Neural cell (in vitro differentiated cells): Measurements from ENCODE around the gene RASGRP3. TPM values are rescaled to one million over a fixed set of nuclear protein-coding genes. Genes with fewer than 3 reads are reported as not detected.

Experiments used
- H2AFZ ChIP-seq: fragments of 200-600, 300-800 bp; sonication (generic), shearing (Covaris generic); 2 replicates; pipeline ENCODE4 v1.6.0; 2014; ENCODE audit warnings: low read depth, mild to moderate bottlenecking, antibody characterized with exemption, low read length, moderate library complexity
- H3F3A ChIP-seq: fragments of 200-600 bp; shearing (Covaris generic); 2 replicates; pipeline ENCODE4 v1.6.1; 2016; ENCODE audit warnings: mild to moderate bottlenecking, moderate library complexity, mixed read lengths, antibody characterized with exemption, low read length; ENCODE audit not compliant: insufficient read depth, poor library complexity, severe bottlenecking
- H3K27ac ChIP-seq: fragments of 200-600, 300-800 bp; sonication (generic), shearing (Covaris generic); 2 replicates; pipeline ENCODE4 v1.5.1; 2014; ENCODE audit warnings: mild to moderate bottlenecking, low read length, moderate library complexity
- H3K27me3 ChIP-seq: fragments of 300-800, 200-600 bp; sonication (generic), shearing (Covaris generic); 2 replicates; pipeline ENCODE4 v1.6.0; 2014; ENCODE audit warnings: mild to moderate bottlenecking, low read depth, low read length, moderate library complexity; ENCODE audit not compliant: insufficient read depth
- H3K36me3 ChIP-seq: fragments of 300-800, 200-600 bp; sonication (generic), shearing (Covaris generic); 2 replicates; pipeline ENCODE4 v1.5.1; 2014; ENCODE audit warnings: mild to moderate bottlenecking, antibody characterized with exemption, low read length, moderate library complexity; ENCODE audit not compliant: insufficient read depth
- H3K4me2 ChIP-seq: fragments of 300-800, 200-600 bp; sonication (generic), shearing (Covaris generic); 2 replicates; pipeline ENCODE4 v1.6.0; 2014; ENCODE audit warnings: mild to moderate bottlenecking, low read length
- H3K4me3 ChIP-seq: fragments of 300-800, 200-600 bp; sonication (generic), shearing (Covaris generic); 2 replicates; pipeline ENCODE4 v1.5.1; 2014; ENCODE audit warnings: mild to moderate bottlenecking, low read length, moderate library complexity
- H3K79me2 ChIP-seq: fragments of 200-600 bp; shearing (Covaris generic); replicated peaks from 2 replicates; pipeline ENCODE4 v1.6.0; 2014; ENCODE audit warnings: mild to moderate bottlenecking, low read length, moderate library complexity; ENCODE audit not compliant: insufficient read depth
- H3K9ac ChIP-seq: fragments of 300-800, 200-600 bp; sonication (generic), shearing (Covaris generic); 2 replicates; pipeline ENCODE4 v1.6.1; 2016; ENCODE audit warnings: mild to moderate bottlenecking, low read length, mixed read lengths
- H3K9me2 ChIP-seq: fragments of 200-600 bp; shearing (Covaris generic); 2 replicates; pipeline ENCODE4 v1.6.1; 2016; ENCODE audit warnings: mild to moderate bottlenecking, low read length, mixed read lengths; ENCODE audit not compliant: insufficient read depth
- H3K9me3 ChIP-seq: fragments of 200-600, 300-800 bp; sonication (generic), shearing (Covaris generic); 2 replicates; pipeline ENCODE4 v1.6.1; 2016; ENCODE audit warnings: mild to moderate bottlenecking, mixed run types, low read length, moderate library complexity, mixed read lengths
- H4K20me1 ChIP-seq: fragments of 200-600 bp; shearing (Covaris generic); 2 replicates; pipeline ENCODE4 v1.6.1; 2016; ENCODE audit warnings: mild to moderate bottlenecking, mixed run types; ENCODE audit not compliant: insufficient read depth
- CTCF ChIP-seq: fragments of 450-650 bp; IDR thresholded peaks from 2 replicates; pipeline ENCODE4 v1.5.1; 2014; ENCODE audit warnings: antibody characterized with exemption, mild to moderate bottlenecking, moderate library complexity; ENCODE audit not compliant: poor library complexity, severe bottlenecking
- EP300 ChIP-seq: fragments of 450-650 bp; conservative IDR thresholded peaks from 2 replicates; pipeline ENCODE4 v1.6.1; 2014; ENCODE audit warnings: antibody characterized with exemption, mild to moderate bottlenecking, moderate library complexity; ENCODE audit not compliant: poor library complexity, severe bottlenecking
- EZH2 ChIP-seq: fragments of 200-600, 300-800 bp; shearing (Covaris generic), sonication (generic); IDR thresholded peaks from 2 replicates; pipeline ENCODE4 v1.6.1; 2014; ENCODE audit warnings: antibody characterized with exemption, low read length, borderline replicate concordance, mild to moderate bottlenecking; ENCODE audit not compliant: insufficient read depth, poor library complexity, severe bottlenecking
- MXI1 ChIP-seq: fragments of 450-650 bp; conservative IDR thresholded peaks from 2 replicates; pipeline ENCODE4 v1.6.1; 2014; ENCODE audit warnings: antibody characterized with exemption, mild to moderate bottlenecking; ENCODE audit not compliant: poor library complexity, severe bottlenecking
- POLR2AphosphoS5 ChIP-seq: IDR thresholded peaks from 2 replicates; pipeline ENCODE4 v1.6.1; 2012
- RAD21 ChIP-seq: fragments of 450-650 bp; conservative IDR thresholded peaks from 2 replicates; pipeline ENCODE4 v1.6.1; 2014; ENCODE audit warnings: antibody characterized with exemption, mild to moderate bottlenecking, moderate library complexity
- REST ChIP-seq: IDR thresholded peaks from 2 replicates; pipeline ENCODE4 v1.6.1; 2012; ENCODE audit warnings: borderline replicate concordance
- SMC3 ChIP-seq: fragments of 450-650 bp; conservative IDR thresholded peaks from 2 replicates; pipeline ENCODE4 v1.6.1; 2014; ENCODE audit warnings: antibody characterized with exemption, mild to moderate bottlenecking, moderate library complexity; ENCODE audit not compliant: poor library complexity
- TAF1 ChIP-seq: IDR thresholded peaks from 2 replicates; pipeline ENCODE4 v1.6.1; 2012; ENCODE audit warnings: low read depth
- polyA minus RNA-seq: library from RNA; depleted of rRNA, polyadenylated mRNA; stranded (reverse); fragments of >200 nt; gene quantifications from 2 replicates; pipeline ENCODE4 v1.2.3, GENCODE V29; 2014
- polyA plus RNA-seq: library from polyadenylated mRNA; depleted of rRNA; stranded (reverse); fragments of >200 nt; gene quantifications from 2 replicates; pipeline ENCODE4 v1.2.3, GENCODE V29; 2014

Gene RASGRP3
- polyA plus RNA-seq (20.2 and 25.3 TPM in 2 replicates), polyA minus RNA-seq (19.0 and 27.1 TPM in 2 replicates)

GRCh38 chr2:33476131-33476792 is at the start of gene RASGRP3:
RASGRP3 (plus strand) TSS chr2:33476649; CDS start chr2:33515137, 38,488 bp downstream.
- Histone ChIP-seq H3K27me3 (no peaks in the 10 kb centered on the region), H3K4me2 (no peak within 1 kb of the TSS), H3K36me3 (no peaks in the 10 kb centered on the region), H3K9me3 (no peaks in the 10 kb centered on the region), H4K20me1 (no peaks in the 10 kb centered on the region), H3K27ac (no peak within 1 kb of the TSS), H3K4me3 (no peak within 1 kb of the TSS), H2AFZ (no peak within 1 kb of the TSS), H3F3A (no peaks in the 10 kb centered on the region), H3K9ac (no peak within 1 kb of the TSS), H3K79me2 (no peaks in the 10 kb centered on the region), H3K9me2 (no peaks in the 10 kb centered on the region)
- TF ChIP-seq RAD21 (no peak), REST (no peak), EZH2 (no peak), MXI1 (no peak), TAF1 (no peak), POLR2AphosphoS5 (no peak), CTCF (no peak), EP300 (no peak), SMC3 (no peak)

GRCh38 chr2:33426666-33427231 is 49.7 kb upstream of the RASGRP3 start:
- H3K4me3 ChIP-seq = no peak overlapping the region
- TF ChIP-seq SMC3 = no peak
- TF ChIP-seq EP300 = no peak
- TF ChIP-seq REST = no peak
- TF ChIP-seq EZH2 = no peak
- TF ChIP-seq RAD21 = no peak
- no peak for TF ChIP-seq TAF1
- no peak for TF ChIP-seq CTCF
- TF ChIP-seq POLR2AphosphoS5 = no peak
- TF ChIP-seq MXI1 = no peak
- no peak overlapping the region for H3K4me2 ChIP-seq

More at GRCh38 chr2:33426666-33427231, 49.7 kb upstream of the RASGRP3 start:
- Histone ChIP-seq H2AFZ (no peak overlapping the region), H4K20me1 (no peaks in the 10 kb centered on the region), H3K36me3 (no peaks in the 10 kb centered on the region), H3K9ac (no peak overlapping the region), H3K27me3 (no peaks in the 10 kb centered on the region), H3K27ac (no peak overlapping the region), H3K9me3 (no peaks in the 10 kb centered on the region), H3K9me2 (no peaks in the 10 kb centered on the region), H3K79me2 (no peaks in the 10 kb centered on the region), H3F3A (no peaks in the 10 kb centered on the region)
